ENCODE measurements around the gene NRP1. TPM values are rescaled to one million over a fixed set of nuclear protein-coding genes. Genes with fewer than 3 reads are reported as not detected.

Gene NRP1
- total RNA-seq, 1 experiment from 2014 or later = 3.0 TPM

DNA sequence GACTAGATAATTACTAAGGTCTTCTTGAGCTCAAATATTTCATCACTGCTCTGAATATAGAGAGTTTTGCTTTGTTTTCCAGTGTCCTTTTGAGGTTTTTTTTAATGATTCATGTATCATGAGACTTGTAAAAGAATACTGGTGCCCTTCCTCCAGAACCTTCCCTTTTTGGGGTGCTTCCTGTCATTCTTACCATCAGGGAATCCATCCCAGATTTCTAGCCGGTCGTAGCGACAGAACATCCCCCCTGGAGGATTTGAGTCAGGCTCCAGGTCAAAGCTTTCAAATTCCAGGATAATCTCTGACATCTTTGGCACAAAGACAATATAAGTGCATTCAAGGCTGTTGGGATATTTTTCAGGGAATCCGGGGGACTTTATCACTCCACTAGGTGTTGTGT is 71.0 kb downstream of the NRP1 start:
- H3K27ac Mint-ChIP-seq = no peak overlapping the region
- TF ChIP-seq ZMAT4 (CRISPR knock-in tag; IDR thresholded peaks at IDR 0.05) = no peak
- TF ChIP-seq USF2 (CRISPR knock-in tag; IDR thresholded peaks at IDR 0.05) = no peak
- TF ChIP-seq GTF2I (CRISPR knock-in tag; conservative IDR thresholded peaks at IDR 0.05) = no peak
- TF ChIP-seq, protein P1, sequence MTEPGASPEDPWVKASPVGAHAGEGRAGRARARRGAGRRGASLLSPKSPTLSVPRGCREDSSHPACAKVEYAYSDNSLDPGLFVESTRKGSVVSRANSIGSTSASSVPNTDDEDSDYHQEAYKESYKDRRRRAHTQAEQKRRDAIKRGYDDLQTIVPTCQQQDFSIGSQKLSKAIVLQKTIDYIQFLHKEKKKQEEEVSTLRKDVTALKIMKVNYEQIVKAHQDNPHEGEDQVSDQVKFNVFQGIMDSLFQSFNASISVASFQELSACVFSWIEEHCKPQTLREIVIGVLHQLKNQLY (CRISPR knock-in tag; IDR thresholded peaks at IDR 0.05) = no peak
- no peak for TF ChIP-seq FOXP1 (CRISPR knock-in tag; IDR thresholded peaks at IDR 0.05; ENCODE audit: borderline replicate concordance)
- TF ChIP-seq JUN (CRISPR knock-in tag; IDR thresholded peaks at IDR 0.05) = no peak
- TF ChIP-seq HMGA2 (CRISPR knock-in tag; IDR thresholded peaks at IDR 0.05) = no peak
- TF ChIP-seq, protein P2, sequence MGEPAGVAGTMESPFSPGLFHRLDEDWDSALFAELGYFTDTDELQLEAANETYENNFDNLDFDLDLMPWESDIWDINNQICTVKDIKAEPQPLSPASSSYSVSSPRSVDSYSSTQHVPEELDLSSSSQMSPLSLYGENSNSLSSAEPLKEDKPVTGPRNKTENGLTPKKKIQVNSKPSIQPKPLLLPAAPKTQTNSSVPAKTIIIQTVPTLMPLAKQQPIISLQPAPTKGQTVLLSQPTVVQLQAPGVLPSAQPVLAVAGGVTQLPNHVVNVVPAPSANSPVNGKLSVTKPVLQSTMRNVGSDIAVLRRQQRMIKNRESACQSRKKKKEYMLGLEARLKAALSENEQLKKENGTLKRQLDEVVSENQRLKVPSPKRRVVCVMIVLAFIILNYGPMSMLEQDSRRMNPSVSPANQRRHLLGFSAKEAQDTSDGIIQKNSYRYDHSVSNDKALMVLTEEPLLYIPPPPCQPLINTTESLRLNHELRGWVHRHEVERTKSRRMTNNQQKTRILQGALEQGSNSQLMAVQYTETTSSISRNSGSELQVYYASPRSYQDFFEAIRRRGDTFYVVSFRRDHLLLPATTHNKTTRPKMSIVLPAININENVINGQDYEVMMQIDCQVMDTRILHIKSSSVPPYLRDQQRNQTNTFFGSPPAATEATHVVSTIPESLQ (CRISPR knock-in tag; IDR thresholded peaks at IDR 0.05) = no peak
- no peak for TF ChIP-seq GABPB1 (CRISPR knock-in tag; IDR thresholded peaks at IDR 0.05)
- TF ChIP-seq, protein P3, sequence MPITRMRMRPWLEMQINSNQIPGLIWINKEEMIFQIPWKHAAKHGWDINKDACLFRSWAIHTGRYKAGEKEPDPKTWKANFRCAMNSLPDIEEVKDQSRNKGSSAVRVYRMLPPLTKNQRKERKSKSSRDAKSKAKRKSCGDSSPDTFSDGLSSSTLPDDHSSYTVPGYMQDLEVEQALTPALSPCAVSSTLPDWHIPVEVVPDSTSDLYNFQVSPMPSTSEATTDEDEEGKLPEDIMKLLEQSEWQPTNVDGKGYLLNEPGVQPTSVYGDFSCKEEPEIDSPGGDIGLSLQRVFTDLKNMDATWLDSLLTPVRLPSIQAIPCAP (CRISPR knock-in tag; IDR thresholded peaks at IDR 0.05) = no peak
- TF ChIP-seq ZBTB21 (CRISPR knock-in tag; IDR thresholded peaks at IDR 0.05; ENCODE audit: borderline replicate concordance) = no peak
- TF ChIP-seq TEAD1 (CRISPR knock-in tag; IDR thresholded peaks at IDR 0.05) = no peak
- TF ChIP-seq CTCF (IDR thresholded peaks at IDR 0.05) = no peak
- TF ChIP-seq PRDM15 (CRISPR knock-in tag; IDR thresholded peaks at IDR 0.05) = no peak
- no peaks in the 10 kb centered on the region for H3K27me3 Mint-ChIP-seq (ENCODE audit: low read depth)
- H3K4me3 Mint-ChIP-seq = no peak overlapping the region
- CTCF ChIA-PET = no interaction called here
- H3K4me1 Mint-ChIP-seq = peaks cover 5% of the 10 kb centered on the region
- no peaks in the 10 kb centered on the region for H3K36me3 Mint-ChIP-seq
- no peak for ATAC-seq
- no peaks in the 10 kb centered on the region for H3K9me3 Mint-ChIP-seq
- POLR2A ChIA-PET = no interaction called here
- no peak for DNase-seq (ENCODE audit: low spot score)

DNA sequence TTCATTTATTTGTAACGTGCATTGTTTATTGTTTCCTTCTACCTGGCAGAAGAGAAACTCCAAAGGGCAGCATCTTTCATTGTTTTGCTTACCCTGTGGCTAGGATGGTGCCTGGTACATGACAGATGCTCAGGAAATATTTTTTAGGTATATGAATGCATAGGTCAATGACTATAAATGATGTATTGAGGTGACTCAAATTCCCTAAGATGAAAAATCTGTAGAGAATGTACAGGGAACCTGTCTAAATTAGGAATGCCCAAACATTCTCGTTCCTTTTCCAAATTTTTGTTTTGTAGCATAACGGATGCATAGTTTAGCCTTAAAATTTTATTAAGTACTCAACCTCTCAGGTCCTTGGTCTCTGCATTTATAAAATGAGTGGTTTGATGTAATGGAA is 71.6 kb downstream of the NRP1 start:
- ATAC-seq (no peak), DNase-seq (ENCODE audit: low spot score) (no peak)
- Mint-ChIP-seq H3K9me3 (no peaks in the 10 kb centered on the region), H3K27me3 (ENCODE audit: low read depth) (no peaks in the 10 kb centered on the region), H3K4me3 (no peak overlapping the region), H3K4me1 (peaks cover 5% of the 10 kb centered on the region), H3K27ac (no peak overlapping the region), H3K36me3 (no peaks in the 10 kb centered on the region)
- CTCF ChIA-PET = no interaction called here
- POLR2A ChIA-PET = no interaction called here
- TF ChIP-seq CDX4 (CRISPR knock-in tag; IDR thresholded peaks at IDR 0.05; ENCODE audit: borderline replicate concordance) (no peak), AFF4 (CRISPR knock-in tag; IDR thresholded peaks at IDR 0.05; ENCODE audit: borderline replicate concordance) (no peak), ZNF263 (CRISPR knock-in tag; IDR thresholded peaks at IDR 0.05; ENCODE audit: low read depth) (no peak), JUN (CRISPR knock-in tag; IDR thresholded peaks at IDR 0.05) (no peak), USF2 (CRISPR knock-in tag; IDR thresholded peaks at IDR 0.05) (no peak)

All from WTC11 (cell line).